ENCODE measurements around the gene CLP1.
A peak's percentile ranks its signal among the peaks of the same experiment; 100 is the strongest.

Gene CLP1

GRCh38 chr11:57657194-57658022 lies at the start of gene CLP1:
Gene CLP1 (plus strand): TSS chr11:57657762. CDS start chr11:57659477, 1,715 bp downstream.
- peak; percentile 98 for DNase-seq

- DNase-seq = no peak
These were observed 47.4 kb upstream of the CLP1 start for GRCh38 chr11:57610170-57610569.

- DNase-seq = no peak
These were observed 43.3 kb upstream of the CLP1 start for GRCh38 chr11:57614234-57614772.

DNA sequence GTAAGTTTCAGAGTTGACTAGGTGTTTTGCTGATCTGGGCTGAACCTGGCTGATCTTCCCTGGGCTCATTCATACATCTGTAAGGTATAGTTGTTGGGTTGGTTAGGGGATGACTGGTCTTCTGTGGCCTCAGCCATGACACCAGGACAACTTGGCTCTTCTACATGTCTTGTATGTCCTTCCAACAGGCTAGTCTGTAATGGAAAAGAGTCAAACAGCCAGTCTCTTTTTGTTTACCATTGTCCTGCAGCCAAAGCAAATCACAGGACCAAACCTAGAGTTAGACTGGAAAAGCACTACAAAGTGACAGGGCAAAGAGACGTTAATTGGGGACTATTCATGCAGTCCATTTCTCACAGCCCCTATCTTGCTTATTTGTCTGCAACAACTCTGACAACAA lies 42.3 kb upstream of the CLP1 start:
- DNase-seq = no peak

DNA sequence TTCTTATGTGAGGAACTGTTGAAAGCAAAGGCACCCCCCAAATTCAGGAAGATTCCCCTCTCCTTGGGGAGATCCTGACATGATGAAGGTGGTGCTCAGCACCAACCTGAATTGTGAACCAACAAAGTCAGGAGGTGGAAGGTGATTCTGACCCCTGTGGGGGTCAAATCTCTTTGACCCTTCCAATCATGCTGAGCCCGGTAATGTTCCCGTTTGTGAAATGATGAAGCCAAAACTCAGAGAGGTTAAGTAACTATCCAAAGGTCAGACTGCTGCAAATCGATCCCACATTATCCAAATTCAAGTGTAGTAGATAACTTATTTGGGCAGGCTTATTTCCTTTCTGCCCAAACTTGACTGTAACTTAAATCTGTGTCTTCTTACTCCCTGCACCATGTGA lies 41.0 kb upstream of the CLP1 start:
- no peak for DNase-seq

DNA sequence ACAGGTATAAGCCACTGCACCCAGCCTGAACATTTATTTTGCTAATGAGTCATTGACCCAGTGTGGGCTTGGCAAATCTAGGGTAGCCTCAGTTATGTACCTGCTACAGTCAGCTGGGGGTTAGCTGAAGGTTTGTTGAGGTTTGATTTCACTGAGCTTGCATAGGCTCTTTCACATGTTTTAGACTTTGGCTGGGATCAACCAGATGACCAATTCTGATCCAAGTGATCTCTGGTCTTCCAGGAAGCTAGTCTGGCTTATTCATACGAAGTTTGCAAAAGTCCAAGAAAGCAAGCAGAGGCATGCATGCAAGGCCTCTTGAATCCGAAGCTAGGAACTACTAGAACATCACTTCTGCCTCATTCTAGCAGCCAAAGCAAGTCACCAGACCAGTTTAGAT lies 39.1 kb upstream of the CLP1 start:
- no peak for DNase-seq

DNA sequence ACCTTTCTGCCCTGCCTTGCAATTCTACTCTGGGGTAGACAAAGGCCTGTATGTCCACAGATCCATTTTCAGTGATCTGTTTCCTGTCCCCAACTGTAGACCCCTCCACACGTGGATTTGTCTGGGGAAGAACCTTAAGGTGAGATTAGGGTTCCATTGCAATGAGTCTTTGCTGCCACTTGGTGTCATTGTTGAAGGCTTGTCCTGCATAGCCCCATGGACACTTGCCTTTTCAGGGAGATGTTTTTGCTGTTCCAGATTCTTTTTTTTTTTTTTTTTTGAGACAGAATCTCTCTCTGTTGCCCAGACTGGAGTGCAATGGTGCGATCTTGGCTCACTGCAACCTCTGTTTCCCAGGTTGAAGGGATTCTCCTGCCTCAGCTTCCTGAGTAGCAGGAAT lies 38.2 kb upstream of the CLP1 start:
- no peak for DNase-seq

DNA sequence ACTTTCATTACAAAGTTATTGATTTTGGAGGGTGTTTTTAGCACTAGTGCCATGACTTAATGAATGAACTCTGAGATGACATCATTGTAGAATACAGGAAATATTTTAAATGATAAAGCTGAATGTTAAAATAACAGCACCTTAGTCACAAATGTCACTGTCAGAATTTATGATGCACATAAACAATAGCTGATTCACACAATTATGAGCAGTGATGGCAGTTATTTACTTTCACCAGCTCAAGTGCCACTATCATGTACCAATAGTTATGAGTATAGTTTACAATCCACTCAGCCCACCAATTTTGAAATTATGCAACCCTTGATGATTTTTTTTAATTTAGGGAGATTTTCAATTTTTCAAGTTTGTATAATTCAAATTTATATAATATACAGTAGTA lies 37.1 kb upstream of the CLP1 start:
- no peak for DNase-seq

- no peak for DNase-seq
These were observed 35.3 kb upstream of the CLP1 start for GRCh38 chr11:57622263-57622662.

DNA sequence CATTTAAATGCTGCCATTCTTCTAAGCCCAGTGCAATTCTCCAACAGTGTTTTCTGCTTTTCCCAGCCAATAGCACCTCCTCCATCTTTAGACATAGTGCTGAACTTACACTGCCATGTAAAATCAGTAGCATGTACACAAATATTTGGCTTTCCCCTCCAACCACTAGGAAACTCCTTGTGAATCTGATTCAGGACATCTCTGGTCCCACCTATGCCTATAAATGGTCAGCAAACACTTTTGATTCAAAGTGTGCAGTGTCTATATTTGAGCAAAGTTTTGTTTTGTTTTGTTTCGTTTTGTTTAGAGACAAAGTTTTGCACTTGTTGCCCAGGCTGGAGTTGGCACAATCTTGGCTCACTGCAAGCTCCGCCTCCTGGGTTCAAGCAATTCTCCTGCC lies 32.7 kb upstream of the CLP1 start:
- no peak for DNase-seq

DNA sequence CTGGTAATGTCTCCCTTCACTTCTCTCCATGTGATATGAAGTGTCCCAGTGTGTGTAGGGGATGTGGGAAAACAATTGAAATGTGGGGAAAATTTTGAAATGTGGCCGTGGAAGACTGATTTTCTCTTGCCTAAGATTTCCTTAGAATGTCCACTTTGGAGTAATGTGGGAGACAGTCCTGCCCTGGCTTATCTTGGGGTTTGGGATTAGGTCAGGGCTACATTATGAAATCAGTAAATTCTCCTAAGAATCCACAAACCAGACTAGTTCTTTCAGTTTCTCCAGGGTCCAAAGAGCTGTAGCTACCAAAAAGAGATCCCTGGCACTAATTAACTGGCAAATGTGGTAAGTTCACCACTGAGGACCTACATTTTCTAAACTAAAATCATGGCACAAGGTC lies 30.7 kb upstream of the CLP1 start:
- no peak for DNase-seq

GRCh38 chr11:57630171-57630570 lies 27.4 kb upstream of the CLP1 start:
- no peak for DNase-seq

- no peak for DNase-seq
These were observed 25.4 kb upstream of the CLP1 start for GRCh38 chr11:57632116-57632515.

- DNase-seq = no peak
These were observed 24.0 kb upstream of the CLP1 start for GRCh38 chr11:57633394-57634070.

- no peak for DNase-seq
These were observed 23.3 kb upstream of the CLP1 start for GRCh38 chr11:57634311-57634710.

DNA sequence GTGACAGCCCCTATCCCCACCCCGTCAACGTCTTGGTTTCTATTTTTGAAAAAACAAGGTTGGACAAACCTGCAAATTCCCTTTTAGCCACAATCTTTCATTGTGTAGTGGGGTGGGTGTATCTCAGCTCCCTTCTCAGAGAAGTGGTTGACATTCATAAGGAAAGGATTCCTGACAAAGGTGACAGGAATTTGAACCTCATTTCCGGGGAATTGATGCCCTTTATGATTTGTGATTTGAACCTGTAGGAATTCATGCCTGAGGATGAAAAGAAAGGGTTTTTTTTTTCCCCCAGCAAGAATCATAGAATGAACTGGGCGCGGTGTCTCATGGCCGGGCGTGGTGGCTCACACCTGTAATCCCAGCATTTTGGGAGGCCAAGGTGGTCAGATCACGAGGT lies 22.3 kb upstream of the CLP1 start:
- no peak for DNase-seq

DNA sequence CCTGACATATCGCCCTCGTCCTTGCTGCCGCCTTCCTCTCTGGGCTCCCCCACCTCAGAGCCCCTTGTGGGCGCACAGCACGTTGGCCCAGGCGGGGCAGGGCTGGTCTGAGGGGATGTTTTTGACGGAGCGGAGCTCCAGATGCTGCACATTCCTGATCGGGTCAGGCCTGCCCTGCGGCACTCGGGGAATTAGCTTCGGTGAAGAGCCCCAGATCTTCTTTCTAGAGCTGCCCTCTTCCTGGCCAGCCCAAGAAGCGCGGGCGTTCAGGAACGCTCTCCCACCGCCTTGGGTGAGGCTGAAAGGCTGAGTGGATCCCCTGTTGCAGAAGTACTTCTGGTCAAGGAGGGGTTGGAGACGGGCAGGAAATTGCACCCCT lies 19.9 kb upstream of the CLP1 start:
- DNase-seq = no peak

DNA sequence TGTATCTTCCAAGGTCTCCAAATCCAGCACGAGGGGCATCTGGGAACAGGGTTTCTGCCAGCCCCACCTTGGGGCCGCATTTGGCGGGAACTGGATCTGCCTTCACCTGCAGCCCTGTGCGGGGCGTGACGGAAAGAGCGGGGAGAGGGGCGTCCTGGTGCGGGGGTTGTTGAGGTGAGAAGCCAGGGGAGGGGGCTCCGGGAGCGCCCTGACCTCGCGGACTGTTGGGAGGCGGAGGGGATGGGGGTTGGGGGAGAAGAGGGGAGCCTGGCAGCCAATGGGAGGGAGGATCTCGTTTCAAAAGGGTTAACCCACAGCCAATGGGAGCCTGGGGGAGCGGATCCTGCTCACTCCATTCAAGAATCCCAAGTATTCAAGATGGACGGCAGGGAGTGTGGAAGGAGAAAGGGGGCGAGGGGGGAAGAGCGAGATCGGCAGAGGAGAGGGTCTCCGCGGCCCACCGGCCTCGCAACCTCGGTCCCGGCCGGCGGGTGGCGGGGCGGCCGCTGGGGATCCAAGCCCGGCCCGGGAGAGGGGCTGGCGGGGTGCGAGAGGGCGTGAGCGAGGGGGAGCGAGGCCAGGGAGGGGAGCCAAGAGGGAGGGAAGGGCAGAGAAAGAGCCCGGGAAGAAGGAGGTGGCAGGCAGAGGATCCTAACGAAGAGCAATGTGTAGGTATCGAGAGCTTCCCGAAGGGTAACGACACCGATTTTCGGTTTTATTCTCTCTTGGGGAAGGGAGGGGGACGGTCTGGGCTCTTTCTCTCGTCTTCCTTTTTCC lies 19.4 kb upstream of the CLP1 start:
- peak; percentile 41 for DNase-seq

- DNase-seq = no peak
These were observed 18.7 kb upstream of the CLP1 start for GRCh38 chr11:57638811-57639320.

DNA sequence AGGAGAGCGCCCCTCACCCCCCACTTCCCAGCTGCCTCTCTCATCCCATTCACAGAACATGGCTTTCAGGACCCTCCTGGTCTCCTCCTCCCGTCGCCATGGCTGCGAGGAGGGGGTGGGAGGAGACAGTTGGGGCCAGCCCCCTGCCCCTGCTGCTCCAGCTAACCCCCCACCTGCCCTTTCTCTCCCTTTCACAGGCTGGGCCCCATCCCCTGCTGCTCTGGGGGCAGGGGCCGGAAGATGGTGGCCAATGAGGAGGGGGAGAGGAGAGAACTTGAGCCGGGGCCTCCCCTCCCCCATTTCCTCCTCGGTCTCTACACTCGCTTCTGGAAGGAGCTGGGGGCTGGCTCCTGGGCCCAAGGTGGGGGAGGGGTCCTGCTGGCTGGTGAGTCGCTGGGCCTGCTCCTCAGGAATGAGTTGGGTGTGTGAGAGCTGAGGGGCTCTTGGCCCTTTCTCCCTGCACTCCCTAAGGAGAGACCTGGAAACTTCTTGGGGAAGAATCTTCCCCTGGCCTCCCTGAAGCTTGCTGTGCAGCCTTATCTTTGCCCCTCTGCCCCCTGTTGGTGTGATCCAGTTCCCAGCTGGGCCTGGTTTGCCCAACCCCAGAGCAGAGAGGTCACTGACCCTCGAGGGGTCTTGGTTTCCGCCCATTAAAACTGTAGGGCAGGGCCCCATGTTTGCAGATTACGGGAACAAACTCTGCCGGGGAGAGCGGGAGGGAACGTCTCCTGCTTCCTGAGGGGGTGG lies 18.1 kb upstream of the CLP1 start:
- DNase-seq = no peak

GRCh38 chr11:57640068-57640800 lies 17.3 kb upstream of the CLP1 start:
- DNase-seq = no peak

Data from NCI-H526 treated with DMSO at 0.1 percent for 48 hours (cell line).